HT-29 (cell line): ENCODE measurements around the gene CPNE5. TPM values are rescaled to one million over a fixed set of nuclear protein-coding genes. Genes with fewer than 3 reads are reported as not detected.
"Not testable (repeated sequence)": the region's sequence is repeated elsewhere in the genome, so short reads cannot be mapped to it uniquely, and the experiment has no call there.

Experiments
- DNase-seq: peaks from one replicate; pipeline ENCODE4 v3.0.0-alpha.2; 2015; ENCODE audit warnings: low spot score
- total RNA-seq: library from RNA; depleted of rRNA; stranded (reverse); fragments of >200 nt; shearing (Covaris generic); gene quantifications from 2 replicates; pipeline ENCODE4 v1.2.3, GENCODE V29; 2014

Gene CPNE5
- total RNA-seq, 1 experiment from 2014 or later = 0.10 TPM

- no peak for DNase-seq
These were observed 110.7 kb downstream of the CPNE5 start for GRCh38 chr6:36728289-36729160.

DNA sequence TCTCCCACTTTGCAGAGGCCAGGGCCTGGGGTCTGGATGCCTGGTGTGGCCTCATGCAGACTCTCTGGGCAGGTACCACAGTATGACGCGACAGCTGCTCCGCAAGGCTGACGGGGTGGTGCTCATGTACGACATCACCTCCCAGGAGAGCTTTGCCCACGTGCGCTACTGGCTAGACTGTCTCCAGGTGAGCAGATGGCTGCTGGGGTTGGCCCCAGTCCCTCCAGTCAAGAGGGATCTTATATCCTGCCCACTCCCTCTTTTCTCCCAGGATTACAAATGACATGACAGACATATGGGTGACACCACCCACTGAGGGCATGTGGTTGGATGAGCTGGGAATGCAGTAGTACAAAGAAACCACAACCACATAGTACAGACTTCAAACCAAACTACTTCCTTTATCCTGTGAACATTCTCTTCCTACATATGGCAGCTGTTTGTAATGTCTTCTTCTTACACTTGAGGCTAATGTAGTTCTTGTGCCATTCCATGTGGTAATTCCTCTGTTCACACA lies 111.7 kb downstream of the CPNE5 start:
- no peak for DNase-seq

DNA sequence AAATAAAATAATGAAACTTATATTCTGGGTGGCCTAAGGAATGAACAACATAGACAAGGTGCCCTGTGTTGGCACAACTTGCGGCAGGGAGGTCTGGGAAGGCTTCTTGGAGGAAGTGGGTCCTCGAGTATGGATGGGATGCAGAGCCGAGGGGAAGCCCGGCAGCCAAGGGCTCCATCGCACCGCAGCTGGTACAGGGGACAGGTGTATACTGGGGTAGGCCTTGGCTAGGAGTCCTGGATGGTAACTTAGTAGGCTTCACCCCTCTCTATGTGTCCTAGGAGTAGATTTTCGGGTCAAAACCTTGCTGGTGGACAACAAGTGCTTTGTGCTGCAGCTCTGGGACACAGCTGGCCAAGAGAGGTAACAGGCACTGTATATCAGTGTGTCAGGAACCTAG lies 113.7 kb downstream of the CPNE5 start:
- no peak for DNase-seq

DNA sequence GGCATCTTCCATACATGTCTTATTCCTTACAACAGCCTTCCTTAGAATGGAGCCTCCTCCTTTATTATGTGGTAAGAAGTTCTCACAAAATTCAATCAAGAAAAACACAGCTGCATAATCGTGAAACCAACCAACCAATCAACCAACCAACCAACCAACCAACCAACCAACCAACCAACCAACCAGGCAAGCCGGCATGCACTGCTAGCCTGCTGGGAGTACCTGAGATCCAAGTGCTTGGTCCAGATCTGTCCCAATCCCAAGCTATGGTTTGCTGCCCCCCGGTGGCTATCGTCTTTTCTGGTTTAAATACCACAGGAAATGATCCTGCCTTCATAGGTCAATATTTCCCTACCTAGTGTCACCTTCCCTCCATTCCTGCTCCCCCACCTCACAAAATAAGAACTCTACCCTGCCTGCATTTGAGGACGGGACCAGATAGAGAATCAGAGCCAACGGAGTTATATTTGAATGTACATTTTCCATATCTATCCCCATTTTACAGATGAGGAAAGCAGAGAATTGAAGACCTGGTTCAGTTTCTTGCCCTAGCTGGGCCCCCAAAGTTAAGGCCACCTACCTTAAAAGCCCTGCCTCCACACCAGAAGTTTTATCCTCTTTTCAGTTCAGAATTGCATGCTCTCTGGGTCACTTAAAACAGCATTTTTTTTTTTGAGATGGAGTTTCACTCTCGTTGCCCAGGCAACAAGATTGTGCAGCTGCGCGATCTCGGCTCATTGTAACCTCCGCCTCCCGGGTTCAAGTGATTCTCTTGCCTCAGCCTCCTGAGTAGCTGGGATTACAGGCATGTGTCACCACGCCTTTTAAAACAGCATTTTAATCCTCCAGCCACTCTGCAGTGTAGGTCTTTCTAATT lies 114.5 kb downstream of the CPNE5 start:
- DNase-seq = peak; percentile 87

GRCh38 chr6:36723992-36724391 lies 115.3 kb downstream of the CPNE5 start:
- not testable (repeated sequence) for DNase-seq

GRCh38 chr6:36722879-36723278 lies 116.4 kb downstream of the CPNE5 start:
- DNase-seq = no peak

DNA sequence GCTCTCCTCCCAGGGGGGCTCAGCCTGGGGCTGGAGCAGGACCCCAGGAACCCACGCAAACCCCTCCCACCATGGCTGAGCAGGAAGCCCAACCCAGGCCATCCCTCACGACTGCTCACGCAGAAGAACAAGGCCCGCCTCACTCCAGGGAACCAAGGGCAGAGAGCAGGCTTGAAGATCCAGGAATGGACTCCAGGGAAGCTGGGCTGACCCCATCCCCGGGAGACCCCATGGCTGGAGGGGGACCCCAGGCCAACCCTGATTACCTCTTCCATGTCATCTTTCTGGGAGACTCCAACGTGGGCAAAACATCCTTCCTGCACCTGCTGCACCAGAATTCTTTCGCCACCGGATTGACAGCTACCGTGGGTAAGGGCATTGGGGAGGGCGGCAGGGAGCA lies 116.9 kb downstream of the CPNE5 start:
- no peak for DNase-seq

- no peak for DNase-seq
These were observed 117.7 kb downstream of the CPNE5 start for GRCh38 chr6:36721369-36722140.

DNA sequence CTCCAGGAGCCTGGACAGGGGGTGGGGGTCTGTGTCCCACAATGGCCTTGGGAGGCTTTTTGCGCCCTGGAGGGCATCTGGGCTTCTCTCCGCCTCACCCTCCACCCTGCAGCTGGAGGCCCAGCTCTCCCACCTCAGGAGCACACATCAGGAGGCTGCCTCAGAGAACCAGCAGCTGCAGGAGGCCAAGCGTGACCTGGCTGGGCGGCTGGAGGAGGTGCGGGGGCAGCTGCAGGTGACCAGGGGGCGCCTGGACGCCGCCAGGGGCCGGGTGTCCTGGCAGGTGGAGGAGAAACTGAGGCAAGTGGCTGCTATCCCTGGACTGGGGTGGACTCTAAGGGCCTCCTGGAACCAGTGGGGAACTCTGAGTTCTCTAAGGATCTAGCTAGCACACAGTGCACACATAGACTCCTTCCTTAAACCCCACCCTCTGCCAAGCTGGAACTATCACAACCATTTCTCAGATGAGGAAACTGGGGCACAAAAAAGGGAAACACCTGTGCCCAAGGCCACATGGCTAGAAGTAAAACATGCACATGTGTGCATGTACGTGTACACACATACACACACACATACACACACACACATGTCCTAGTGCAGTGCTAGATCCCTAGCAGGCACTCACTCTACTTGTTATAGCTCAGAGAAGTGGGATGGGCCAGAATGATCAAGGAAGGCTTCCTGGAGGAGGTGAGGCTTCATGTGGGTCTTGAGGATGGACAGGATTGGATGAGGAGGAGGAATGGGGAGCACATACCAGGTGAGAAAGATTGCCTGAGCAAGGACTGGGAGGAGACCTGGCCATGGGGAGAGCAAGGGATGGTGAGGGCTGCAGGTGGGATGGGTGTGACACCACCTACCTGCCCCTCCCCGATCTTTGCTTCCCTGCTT lies 118.7 kb downstream of the CPNE5 start:
- no peak for DNase-seq

DNA sequence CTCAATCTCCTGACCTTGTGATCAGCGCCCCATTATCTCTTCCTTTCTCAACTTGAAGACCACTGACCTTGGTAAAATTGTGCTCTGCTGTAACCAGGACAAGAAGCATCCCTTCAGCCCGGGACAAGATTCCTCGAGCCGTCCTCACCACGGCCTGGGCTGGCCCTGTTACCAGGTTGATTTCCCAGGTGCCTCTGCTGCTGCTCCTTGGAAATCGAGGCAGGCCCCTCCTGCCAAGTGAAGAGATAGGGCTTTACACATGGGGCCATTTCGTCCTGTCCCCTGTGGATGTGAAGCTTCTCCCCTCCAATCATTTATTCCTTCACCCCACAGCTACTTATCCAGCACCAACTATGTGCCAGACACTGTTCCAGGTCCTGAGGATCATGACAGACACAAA lies 120.1 kb downstream of the CPNE5 start:
- DNase-seq = no peak

DNA sequence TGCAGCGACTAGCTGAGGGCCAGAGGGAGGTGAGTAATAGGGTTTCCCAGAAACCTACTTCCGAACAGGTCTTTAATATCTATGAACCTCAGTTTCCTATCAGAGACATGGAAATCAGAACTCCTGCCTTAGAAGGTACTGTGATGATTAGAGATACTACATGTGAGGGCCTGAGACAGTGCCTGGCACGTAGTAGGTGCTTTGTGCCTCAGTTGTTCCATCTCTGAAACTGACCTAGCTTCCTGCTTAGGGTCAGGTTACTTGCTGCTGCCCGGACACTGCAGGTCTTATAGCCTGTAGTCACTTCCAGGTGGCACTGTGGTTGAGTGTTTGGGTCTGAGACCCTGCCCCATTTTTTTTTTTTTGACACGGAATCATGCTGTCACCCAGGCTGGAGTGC lies 120.7 kb downstream of the CPNE5 start:
- no peak for DNase-seq

DNA sequence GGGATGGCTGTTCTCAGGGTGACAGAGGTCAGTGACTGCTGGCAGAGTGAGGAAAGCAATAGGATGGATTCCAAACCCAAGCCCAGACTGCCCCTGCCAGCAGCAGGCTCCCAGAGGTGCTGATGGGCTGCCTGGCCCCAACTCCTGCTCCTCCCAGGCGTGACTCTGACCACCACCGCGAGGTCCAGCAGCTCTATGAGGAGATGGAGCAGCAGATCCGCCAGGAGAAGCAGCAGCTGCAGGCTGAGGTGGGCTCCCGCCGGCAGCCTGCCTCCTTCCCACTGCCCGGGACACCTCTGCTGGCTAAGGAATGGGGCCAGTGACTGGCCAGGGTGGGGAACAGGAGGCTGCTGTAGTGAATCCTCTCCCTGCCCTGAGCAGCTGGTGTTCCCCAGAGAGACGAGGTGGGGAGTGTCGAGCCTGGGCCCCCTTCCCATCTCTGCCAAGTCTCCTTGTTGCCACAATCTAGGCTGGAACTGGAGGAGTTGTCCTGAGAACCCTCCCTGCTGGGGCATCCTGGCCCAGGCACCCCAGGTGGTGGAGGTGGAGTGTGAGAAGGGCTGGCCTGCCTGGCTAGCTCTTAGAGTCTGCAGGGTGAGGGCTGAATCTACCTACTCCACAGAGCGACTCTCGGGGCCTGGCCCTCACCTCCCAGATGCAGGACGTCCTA lies 121.2 kb downstream of the CPNE5 start:
- no peak for DNase-seq

DNA sequence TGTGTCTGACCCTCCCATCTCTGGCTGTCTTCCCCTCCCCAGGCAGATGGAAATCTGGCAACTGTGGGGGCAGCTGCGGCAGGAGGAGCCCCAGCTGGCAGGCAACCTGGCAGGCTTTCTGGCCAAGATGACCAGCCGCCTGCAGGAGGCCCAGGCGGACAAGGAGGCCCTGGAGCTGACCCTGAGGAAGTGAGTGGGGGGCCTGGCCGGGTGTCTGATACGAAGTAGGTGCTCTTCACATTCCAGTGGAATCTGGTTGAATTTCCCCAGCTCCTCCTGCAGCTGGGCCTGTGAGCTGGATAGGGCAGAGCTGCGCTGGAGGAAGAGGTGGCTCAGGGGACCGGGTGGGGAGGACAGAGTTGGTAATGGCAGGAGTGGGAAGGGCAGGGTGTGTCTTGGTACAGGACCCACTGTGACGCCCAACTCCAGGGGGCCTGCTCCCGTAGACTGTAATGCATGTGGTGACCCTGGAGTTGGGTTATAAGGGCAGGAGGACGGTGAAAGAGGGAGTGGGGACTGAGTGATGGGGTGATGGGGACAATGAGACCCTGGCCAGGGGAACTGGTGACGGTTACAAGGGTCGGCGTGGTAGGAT lies 121.9 kb downstream of the CPNE5 start:
- no peak for DNase-seq

GRCh38 chr6:36716476-36717093 lies 122.7 kb downstream of the CPNE5 start:
- peak; percentile 19 for DNase-seq

GRCh38 chr6:36715469-36715868 lies 123.8 kb downstream of the CPNE5 start:
- DNase-seq = no peak

DNA sequence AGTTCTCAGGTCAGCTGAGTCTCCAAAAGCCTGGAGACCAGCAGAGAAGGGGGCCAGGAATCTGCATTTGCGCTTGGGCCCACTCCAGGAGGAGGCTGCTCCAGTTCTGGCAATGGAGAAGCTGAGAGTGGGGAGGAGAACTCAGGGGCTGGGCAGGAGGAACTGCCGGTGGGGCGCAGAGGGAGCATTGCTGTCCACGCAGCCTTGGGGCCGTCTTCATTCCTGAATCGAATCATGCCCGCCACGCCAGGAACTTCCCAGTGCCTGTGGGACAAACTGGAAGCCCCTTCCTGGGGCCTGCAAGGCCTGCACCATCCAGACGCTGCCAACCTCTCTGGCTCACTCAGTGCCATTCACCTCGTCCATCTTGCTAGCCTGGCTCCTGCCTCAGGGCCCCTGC lies 124.7 kb downstream of the CPNE5 start:
- no peak for DNase-seq

DNA sequence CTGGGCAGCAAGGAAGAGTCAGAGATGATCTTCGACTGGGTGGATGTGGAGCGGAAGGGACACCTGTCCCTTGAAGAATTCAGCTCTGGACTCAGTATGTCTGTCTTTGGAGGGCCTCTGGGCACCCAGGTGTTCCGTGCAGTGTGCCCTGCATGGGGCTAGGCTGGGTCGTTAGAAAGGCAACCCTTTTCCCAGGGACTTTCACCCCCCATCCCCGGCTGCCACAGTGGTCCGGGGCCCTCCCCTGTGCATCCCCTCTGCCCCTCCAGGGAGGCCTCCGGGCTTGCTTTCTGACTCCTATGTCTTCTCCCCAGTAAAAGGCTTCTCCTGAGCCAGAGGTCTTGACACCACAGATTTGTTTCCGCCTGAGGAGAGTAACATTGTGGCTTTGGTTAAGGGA lies 125.4 kb downstream of the CPNE5 start:
- DNase-seq = no peak

GRCh38 chr6:36712816-36713215 lies 126.4 kb downstream of the CPNE5 start:
- no peak for DNase-seq

DNA sequence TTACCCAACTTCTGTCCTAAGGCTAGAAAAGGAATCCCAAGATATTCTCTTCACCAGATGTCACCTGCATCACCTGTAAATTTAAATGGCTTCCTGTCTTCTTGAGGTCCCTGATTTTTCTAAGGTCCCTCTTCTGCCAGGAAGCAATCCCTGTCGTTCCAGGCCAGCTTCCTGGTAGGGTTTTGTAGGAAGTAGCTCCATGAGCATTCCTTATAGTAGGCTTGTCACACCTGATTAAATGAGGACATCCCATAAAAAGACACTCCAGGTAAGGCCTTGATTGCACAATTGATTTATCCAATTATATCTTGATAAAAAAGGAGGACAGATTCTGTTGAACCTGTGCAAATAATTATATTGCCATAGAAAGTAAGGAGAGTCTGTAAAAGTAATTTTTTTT lies 132.9 kb downstream of the CPNE5 start:
- DNase-seq = no peak
